HepG2 (cell line): Measurements from ENCODE around the gene NEK7.

Source experiments
- FOSL1 ChIP-seq: sonication (generic); formaldehyde crosslinking; IDR thresholded peaks from 2 replicates; pipeline ENCODE4 v1.9.0; 2021; ENCODE audit warnings: missing genetic modification reagents, borderline replicate concordance
- NFRKB ChIP-seq: fragments of 450-650 bp; IDR thresholded peaks from 2 replicates; pipeline ENCODE4 v1.6.1; 2017
- PITX1 ChIP-seq: sonication (generic); formaldehyde crosslinking; IDR thresholded peaks from 2 replicates; pipeline ENCODE4 v1.5.1; 2020; ENCODE audit warnings: mild to moderate bottlenecking, missing genetic modification reagents
- ZKSCAN8 ChIP-seq: IDR thresholded peaks from 2 replicates; pipeline ENCODE4 v1.6.1; 2016; ENCODE audit warnings: borderline replicate concordance, missing genetic modification reagents, missing compliant biosample characterization
- ZNF253 ChIP-seq: sonication (generic); formaldehyde crosslinking; IDR thresholded peaks from 2 replicates; pipeline ENCODE4 v1.8.0; 2022; ENCODE audit warnings: mild to moderate bottlenecking, missing genetic modification reagents, borderline replicate concordance
- ZNF292 ChIP-seq: sonication (generic); formaldehyde crosslinking; IDR thresholded peaks from 2 replicates; pipeline ENCODE4 v1.8.1; 2022; ENCODE audit warnings: mild to moderate bottlenecking, low read depth, missing genetic modification reagents, borderline replicate concordance
- TF ChIP-seq, protein P1 (sequence below): sonication (generic); formaldehyde crosslinking; IDR thresholded peaks from 2 replicates; pipeline ENCODE4 v1.5.1; 2020; ENCODE audit warnings: mild to moderate bottlenecking, missing genetic modification reagents

DNA sequence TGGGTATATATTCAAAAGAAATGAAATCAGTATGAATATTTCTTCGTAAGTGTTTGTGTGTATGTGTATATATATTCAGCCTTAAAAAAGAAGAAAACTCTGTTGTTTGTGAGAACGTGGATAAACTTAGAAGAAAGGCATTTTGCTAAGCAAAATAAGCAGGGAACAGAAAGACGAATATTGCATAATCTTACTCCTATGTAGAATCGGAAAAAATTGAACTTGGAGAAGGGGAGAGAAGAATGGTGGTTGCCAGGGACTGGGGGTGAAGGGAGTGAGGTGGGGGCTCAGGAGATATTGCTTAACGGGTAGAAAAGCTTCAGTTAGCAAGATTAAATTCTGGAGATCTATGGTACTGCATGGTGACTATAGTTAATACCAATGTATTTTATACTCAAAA, 40.3 kb upstream of the NEK7 start:
- no peak for TF ChIP-seq FOSL1 (CRISPR knock-in tag)
- no peak for TF ChIP-seq NFRKB
- TF ChIP-seq, protein P1, sequence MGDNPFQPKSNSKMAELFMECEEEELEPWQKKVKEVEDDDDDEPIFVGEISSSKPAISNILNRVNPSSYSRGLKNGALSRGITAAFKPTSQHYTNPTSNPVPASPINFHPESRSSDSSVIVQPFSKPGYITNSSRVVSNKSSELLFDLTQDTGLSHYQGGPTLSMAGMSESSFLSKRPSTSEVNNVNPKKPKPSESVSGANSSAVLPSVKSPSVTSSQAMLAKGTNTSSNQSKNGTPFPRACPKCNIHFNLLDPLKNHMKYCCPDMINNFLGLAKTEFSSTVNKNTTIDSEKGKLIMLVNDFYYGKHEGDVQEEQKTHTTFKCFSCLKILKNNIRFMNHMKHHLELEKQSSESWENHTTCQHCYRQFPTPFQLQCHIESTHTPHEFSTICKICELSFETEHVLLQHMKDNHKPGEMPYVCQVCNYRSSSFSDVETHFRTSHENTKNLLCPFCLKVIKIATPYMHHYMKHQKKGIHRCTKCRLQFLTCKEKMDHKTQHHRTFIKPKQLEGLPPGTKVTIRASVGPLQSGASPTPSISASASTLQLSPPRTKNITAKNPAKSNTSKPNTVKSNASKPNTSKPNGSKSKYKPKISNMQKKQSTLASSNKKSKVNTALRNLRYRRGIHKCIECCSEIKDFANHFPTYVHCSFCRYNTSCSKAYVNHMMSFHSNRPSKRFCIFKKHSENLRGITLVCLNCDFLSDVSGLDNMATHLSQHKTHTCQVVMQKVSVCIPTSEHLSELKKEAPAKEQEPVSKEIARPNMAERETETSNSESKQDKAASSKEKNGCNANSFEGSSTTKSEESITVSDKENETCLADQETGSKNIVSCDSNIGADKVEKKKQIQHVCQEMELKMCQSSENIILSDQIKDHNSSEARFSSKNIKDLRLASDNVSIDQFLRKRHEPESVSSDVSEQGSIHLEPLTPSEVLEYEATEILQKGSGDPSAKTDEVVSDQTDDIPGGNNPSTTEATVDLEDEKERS (CRISPR knock-in tag), result no peak
- no peak for TF ChIP-seq PITX1 (CRISPR knock-in tag)
- no peak for TF ChIP-seq ZKSCAN8 (CRISPR knock-in tag)
- TF ChIP-seq ZNF292, result no peak
- no peak for TF ChIP-seq ZNF253 (CRISPR knock-in tag)
